NCI-H774 (cell line): ENCODE measurements around the gene SLC45A1.
"Not testable (repeated sequence)": the region's sequence is repeated elsewhere in the genome, so short reads cannot be mapped to it uniquely, and the experiment has no call there.

Experiments used
- DNase-seq: peaks from one replicate; lab custom pipeline; 2025; lab: John Stamatoyannopoulos, UW

The SLC45A1 gene

GRCh38 chr1:8317647-8318381 is at the start of gene SLC45A1:
TSS of gene SLC45A1 (plus strand) at chr1:8318114. CDS start at chr1:8324330, 6,216 bp downstream.
- DNase-seq = no peak

- no peak for DNase-seq
Observed at GRCh38 chr1:8273036-8273435, 44.9 kb upstream of the SLC45A1 start.

- no peak for DNase-seq
Observed at GRCh38 chr1:8274352-8274751, 43.6 kb upstream of the SLC45A1 start.

- DNase-seq = no peak
Observed at GRCh38 chr1:8276173-8276914, 41.6 kb upstream of the SLC45A1 start.

- no peak for DNase-seq
Observed at GRCh38 chr1:8276932-8277331, 41.0 kb upstream of the SLC45A1 start.

GRCh38 chr1:8278677-8279076 is 39.2 kb upstream of the SLC45A1 start:
- DNase-seq = not testable (repeated sequence)

GRCh38 chr1:8281843-8282509 is 35.9 kb upstream of the SLC45A1 start:
- no peak for DNase-seq

GRCh38 chr1:8283058-8283884 is 34.6 kb upstream of the SLC45A1 start:
- no peak for DNase-seq

GRCh38 chr1:8284127-8284526 is 33.8 kb upstream of the SLC45A1 start:
- DNase-seq = no peak

GRCh38 chr1:8285103-8285502 is 32.8 kb upstream of the SLC45A1 start:
- no peak for DNase-seq

GRCh38 chr1:8285965-8286364 is 31.9 kb upstream of the SLC45A1 start:
- DNase-seq = no peak

GRCh38 chr1:8293118-8293517 is 24.8 kb upstream of the SLC45A1 start:
- no peak for DNase-seq

GRCh38 chr1:8293641-8294169 is 24.2 kb upstream of the SLC45A1 start:
- DNase-seq = no peak

GRCh38 chr1:8294170-8294697 is 23.7 kb upstream of the SLC45A1 start:
- no peak for DNase-seq

GRCh38 chr1:8297245-8297644 is 20.7 kb upstream of the SLC45A1 start:
- no peak for DNase-seq

GRCh38 chr1:8299963-8300362 is 18.0 kb upstream of the SLC45A1 start:
- no peak for DNase-seq

- DNase-seq = no peak
Observed at GRCh38 chr1:8302081-8302956, 15.6 kb upstream of the SLC45A1 start.

- DNase-seq = no peak
Observed at GRCh38 chr1:8303141-8303540, 14.8 kb upstream of the SLC45A1 start.

GRCh38 chr1:8303876-8304275 is 14.0 kb upstream of the SLC45A1 start:
- no peak for DNase-seq

GRCh38 chr1:8307628-8308027 is 10.3 kb upstream of the SLC45A1 start:
- DNase-seq = no peak
